ENCODE data around the gene KCNS3. TPM values are rescaled to one million over a fixed set of nuclear protein-coding genes. Genes with fewer than 3 reads are reported as not detected.

KCNS3 gene
- total and polyA plus RNA-seq, 2 of the 4 experiments (the other 2 are of a cell fraction) = 2.9 to 4.3 TPM

DNA sequence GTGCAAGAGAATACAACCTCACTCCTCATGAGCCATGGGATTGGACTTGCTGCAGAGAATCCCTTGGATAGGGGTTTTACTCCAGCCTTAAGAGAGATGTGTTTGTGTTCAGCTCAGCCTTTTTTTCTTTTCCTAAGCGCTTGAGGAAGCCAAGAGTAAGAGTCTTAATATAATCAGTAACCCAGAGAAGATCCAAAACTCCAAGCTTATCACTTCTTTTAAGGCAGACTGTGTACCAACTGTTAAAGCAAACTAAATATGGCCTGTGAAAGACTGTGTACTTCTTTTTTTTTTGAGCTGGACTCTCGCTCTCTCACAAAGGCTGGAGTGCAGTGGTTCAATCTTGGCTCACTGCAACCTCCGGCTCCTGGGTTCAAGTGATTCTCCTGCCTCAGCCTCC lies 31.8 kb upstream of the KCNS3 start:
- H3K4me2 ChIP-seq (ENCODE audit: low read depth, low read length) = no peak overlapping the region
- intact Hi-C loops (cut with micrococcal nuclease) = no loop called here
- H2BK5ac ChIP-seq (ENCODE audit: low read depth, low read length, poor library complexity, severe bottlenecking) = no peak overlapping the region
- H2AK9ac ChIP-seq (replicated peaks; ENCODE audit: low read depth, low read length, poor library complexity) = no peak overlapping the region
- H3K23ac ChIP-seq (ENCODE audit: low read depth, low read length) = no peak overlapping the region
- no peak overlapping the region for H3K4me3 ChIP-seq (ENCODE audit: insufficient read depth, low read depth, low read length)
- H3K56ac ChIP-seq (ENCODE audit: extremely low read depth, insufficient read depth, low read length) = no peak overlapping the region
- H2BK15ac ChIP-seq (ENCODE audit: low read depth, low read length) = no peak overlapping the region
- H4K91ac ChIP-seq (ENCODE audit: insufficient read depth, low read depth, low read length) = no peak overlapping the region
- no peak overlapping the region for H3K14ac ChIP-seq (replicated peaks; ENCODE audit: low read depth, low read length)
- no peaks in the 10 kb centered on the region for H3K36me3 ChIP-seq (ENCODE audit: control insufficient read depth, insufficient read depth, low read length)
- no peak overlapping the region for H3K4ac ChIP-seq (ENCODE audit: low read depth, low read length)
- H3K27ac ChIP-seq (ENCODE audit: insufficient read depth, low read length) = no peak overlapping the region
- H2BK20ac ChIP-seq (ENCODE audit: low read depth, low read length) = no peak overlapping the region
- no peaks in the 10 kb centered on the region for H3K4me1 ChIP-seq (ENCODE audit: control insufficient read depth, insufficient read depth, low read length)
- CTCF ChIA-PET = interaction anchor here (0.6 kb wide), 1 partner anchor 542 kb away, joined by 4 read pairs; no protein-coding TSS in a partner anchor
- H2AFZ ChIP-seq (replicated peaks; ENCODE audit: low read length, poor library complexity) = no peak overlapping the region
- POLR2A ChIA-PET (ENCODE audit: unreplicated experiment) = interaction anchor here (0.6 kb wide), 1 partner anchor 1078 kb away, joined by 5 read pairs; no protein-coding TSS in a partner anchor
- H4K5ac ChIP-seq (ENCODE audit: low read depth, low read length) = no peak overlapping the region
- no TSS peak for BruUV-seq (replicated peaks)
- no peaks in the 10 kb centered on the region for H3K79me1 ChIP-seq (ENCODE audit: low read depth in 1 of 2, low read length in 2 of 2)
- dilution Hi-C loops (cut with HindIII; ENCODE audit: low sequenced_read_pairs, unreplicated experiment) = no loop called here
- no peak overlapping the region for H3K18ac ChIP-seq (ENCODE audit: low read depth, low read length)
- H2AK5ac ChIP-seq (ENCODE audit: low read depth, low read length) = no peak overlapping the region
- no peaks in the 10 kb centered on the region for H3K9me3 ChIP-seq (ENCODE audit: control insufficient read depth, insufficient read depth, low read length)
- no peaks in the 10 kb centered on the region for H3K9me1 ChIP-seq (ENCODE audit: insufficient read depth, low read length)
- no peak overlapping the region for H2BK120ac ChIP-seq (ENCODE audit: low read depth, low read length)
- H3K9ac ChIP-seq (ENCODE audit: low read depth, low read length) = no peak overlapping the region
- no peak for ATAC-seq (ENCODE audit: low read depth)
- no peak for DNase-seq
- no peaks in the 10 kb centered on the region for H4K20me1 ChIP-seq (ENCODE audit: insufficient read depth, low read length)
- peaks cover 9% of the 10 kb centered on the region for H3K27me3 ChIP-seq (ENCODE audit: control insufficient read depth, insufficient read depth, low read length)
- WGBS, 2 experiments (ENCODE audit: extremely low coverage in 2 of 2, insufficient read length in 1 of 2) = 80% methylated on average over 2 of the region's 3 CpGs; no CpG with 5 or more reads in 1 of the 2 experiments
- H4K8ac ChIP-seq (ENCODE audit: low read depth in 2 of 2, low read length in 2 of 2) = no peak overlapping the region
- TF ChIP-seq BHLHE40 (IDR thresholded peaks at IDR 0.05; ENCODE audit: low read depth, low read length) = no peak
- no peak for TF ChIP-seq RFX5 (IDR thresholded peaks at IDR 0.05; ENCODE audit: low read depth, low read length)
- TF ChIP-seq MAZ (IDR thresholded peaks at IDR 0.05; ENCODE audit: borderline replicate concordance, low read depth, low read length) = no peak
- no peak for TF ChIP-seq MAFK (IDR thresholded peaks at IDR 0.05; ENCODE audit: low read depth, low read length)
- TF ChIP-seq, protein P1, sequence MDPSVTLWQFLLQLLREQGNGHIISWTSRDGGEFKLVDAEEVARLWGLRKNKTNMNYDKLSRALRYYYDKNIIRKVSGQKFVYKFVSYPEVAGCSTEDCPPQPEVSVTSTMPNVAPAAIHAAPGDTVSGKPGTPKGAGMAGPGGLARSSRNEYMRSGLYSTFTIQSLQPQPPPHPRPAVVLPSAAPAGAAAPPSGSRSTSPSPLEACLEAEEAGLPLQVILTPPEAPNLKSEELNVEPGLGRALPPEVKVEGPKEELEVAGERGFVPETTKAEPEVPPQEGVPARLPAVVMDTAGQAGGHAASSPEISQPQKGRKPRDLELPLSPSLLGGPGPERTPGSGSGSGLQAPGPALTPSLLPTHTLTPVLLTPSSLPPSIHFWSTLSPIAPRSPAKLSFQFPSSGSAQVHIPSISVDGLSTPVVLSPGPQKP (IDR thresholded peaks at IDR 0.05; ENCODE audit: borderline replicate concordance, low read depth, low read length) = no peak
- no peak for TF ChIP-seq FOS (IDR thresholded peaks at IDR 0.05; ENCODE audit: low read depth, low read length)
- no peak for TF ChIP-seq MXI1 (IDR thresholded peaks at IDR 0.05; ENCODE audit: borderline replicate concordance, low read depth, low read length)
- no peak for TF ChIP-seq CEBPB (IDR thresholded peaks at IDR 0.05; ENCODE audit: low read depth, low read length)
- TF ChIP-seq NFE2L2 (IDR thresholded peaks at IDR 0.05; ENCODE audit: low read depth, low read length) = no peak
- in situ Hi-C loops (cut with MboI; ENCODE audit: low sequenced_read_pairs) = no loop called here

Measured in IMR-90 (cell line).